ENCODE measurements around the gene RCC1. TPM values are rescaled to one million over a fixed set of nuclear protein-coding genes. Genes with fewer than 3 reads are reported as not detected.
A peak's percentile ranks its signal among the peaks of the same experiment; 100 is the strongest.

The RCC1 gene, protein sequence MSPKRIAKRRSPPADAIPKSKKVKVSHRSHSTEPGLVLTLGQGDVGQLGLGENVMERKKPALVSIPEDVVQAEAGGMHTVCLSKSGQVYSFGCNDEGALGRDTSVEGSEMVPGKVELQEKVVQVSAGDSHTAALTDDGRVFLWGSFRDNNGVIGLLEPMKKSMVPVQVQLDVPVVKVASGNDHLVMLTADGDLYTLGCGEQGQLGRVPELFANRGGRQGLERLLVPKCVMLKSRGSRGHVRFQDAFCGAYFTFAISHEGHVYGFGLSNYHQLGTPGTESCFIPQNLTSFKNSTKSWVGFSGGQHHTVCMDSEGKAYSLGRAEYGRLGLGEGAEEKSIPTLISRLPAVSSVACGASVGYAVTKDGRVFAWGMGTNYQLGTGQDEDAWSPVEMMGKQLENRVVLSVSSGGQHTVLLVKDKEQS
- polyA plus RNA-seq: 23.8 to 45.8 TPM (median 38.6 TPM) in 3 replicates
- 30.4 TPM for polyA plus RNA-seq (2011; ENCODE audit: low read depth)
- polyA plus RNA-seq (2011; cell fraction: cytosol; rRNA removed): 23.9 and 27.2 TPM in 2 replicates
- 28.8 and 29.7 TPM in 2 replicates for polyA plus RNA-seq (2011; cell fraction: nucleus; rRNA removed)
- 45.0 and 52.8 TPM in 2 replicates for polyA plus RNA-seq (2012; ENCODE audit: low replicate concordance)
- polyA minus RNA-seq: 25.6 to 61.5 TPM (median 53.6 TPM) in 3 replicates
- 31.5 TPM for polyA minus RNA-seq (2011; cell fraction: cytosol; rRNA and poly(A)+ RNA removed)
- polyA minus RNA-seq (2011; cell fraction: nucleus; rRNA and poly(A)+ RNA removed): 16.9 and 20.2 TPM in 2 replicates

DNA sequence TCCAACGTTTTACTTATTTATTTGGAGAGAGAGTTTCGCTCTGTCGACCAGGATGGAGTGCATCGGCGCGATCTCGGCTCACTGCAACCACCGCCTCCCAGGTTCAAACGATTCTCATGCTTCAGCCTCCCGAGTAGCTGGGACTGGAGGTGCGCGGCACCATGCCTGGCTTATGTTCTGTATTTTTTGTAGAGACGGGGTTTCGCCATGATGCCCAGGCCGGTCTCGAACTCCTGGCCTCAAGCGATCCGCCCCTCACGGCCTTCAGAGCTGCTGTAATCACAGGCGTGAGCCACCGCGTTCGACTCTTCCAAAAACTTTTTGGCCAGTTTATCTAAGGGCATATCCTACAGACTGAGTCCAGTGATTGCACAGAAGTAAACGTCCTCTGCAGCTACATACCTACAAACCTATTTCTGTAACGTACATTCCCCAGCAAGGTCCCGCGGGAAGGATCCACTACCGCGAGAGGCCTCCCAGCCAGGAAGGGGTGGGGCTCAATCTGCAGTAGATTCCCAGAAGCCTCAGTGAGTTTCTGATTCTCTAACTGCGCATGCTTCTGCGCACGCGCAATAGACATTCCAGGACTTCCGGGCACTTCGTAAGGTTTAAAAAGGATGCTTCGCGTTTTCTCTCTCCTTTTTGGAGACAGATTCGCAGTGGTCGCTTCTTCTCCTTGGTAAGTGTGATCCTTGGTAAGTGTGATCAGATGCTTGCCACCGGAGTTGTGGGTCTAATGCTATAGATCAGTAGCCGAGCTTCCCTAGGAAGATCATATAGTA is at the start of gene RCC1:
Gene RCC1, plus strand, starts transcription at position 638 of the 782 bp plus-strand sequence. CDS start 23,824 bp downstream, outside the sequence.
- peaks cover 19% of the 10 kb centered on the region for H3K4me1 ChIP-seq (ENCODE audit: control insufficient read depth, extremely low read depth, insufficient read depth, low read length)

DNA sequence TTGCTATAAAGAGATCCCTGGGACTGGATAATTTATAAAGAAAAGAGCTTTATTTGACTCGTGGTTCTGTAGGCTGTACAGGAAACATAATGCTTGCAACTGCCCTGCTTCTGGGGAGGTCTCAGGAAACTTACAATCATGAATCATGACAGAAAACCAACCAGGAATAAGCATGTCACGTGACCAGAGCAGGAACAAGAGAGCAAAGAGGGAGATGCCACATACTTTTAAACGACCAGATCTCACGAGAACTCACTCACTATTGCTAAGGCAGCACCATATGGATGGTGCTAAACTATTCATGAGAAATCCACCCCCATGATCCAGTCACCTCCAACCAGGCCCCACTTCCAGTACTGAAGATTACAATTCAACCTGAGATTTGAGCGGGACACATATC is 49.8 kb upstream of the RCC1 start:
- dilution Hi-C loops (cut with MboI; ENCODE audit: extremely low pct_ligation_motif_present, low sequenced_read_pairs): no loop called here
- Histone ChIP-seq H3K4me2 (ENCODE audit: control insufficient read depth, extremely low read depth, insufficient read depth, low read depth, low read length) (no peak overlapping the region), H3K79me2 (ENCODE audit: control insufficient read depth, insufficient read depth, low read length) (no peaks in the 10 kb centered on the region), H3K9me3 (ENCODE audit: control insufficient read depth, low read depth, low read length) (no peaks in the 10 kb centered on the region), H2AFZ (ENCODE audit: control insufficient read depth, low read length) (no peak overlapping the region), H3K4me1 (ENCODE audit: control insufficient read depth, extremely low read depth, insufficient read depth, low read length) (peaks cover 6% of the 10 kb centered on the region), H3K27ac (ENCODE audit: control insufficient read depth, insufficient read depth, low read length) (no peak overlapping the region), H3K27me3 (ENCODE audit: control insufficient read depth, extremely low read depth, insufficient read depth, low read length) (no peaks in the 10 kb centered on the region), H3K36me3 (ENCODE audit: control insufficient read depth in 2 of 2, extremely low read depth in 1 of 2, insufficient read depth in 2 of 2, low read length in 2 of 2) (peaks cover 0 to 2% of the 10 kb centered on the region in 2 experiments), H3K9me1 (ENCODE audit: control insufficient read depth, extremely low read depth, insufficient read depth, low read length) (no peaks in the 10 kb centered on the region), H3K9ac (ENCODE audit: control insufficient read depth, extremely low read depth, insufficient read depth, low read length) (no peak overlapping the region), H4K20me1 (ENCODE audit: control insufficient read depth, extremely low read depth, insufficient read depth, low read length) (no peaks in the 10 kb centered on the region), H3K4me3 (ENCODE audit: control insufficient read depth in 2 of 3, extremely low read depth in 1 of 3, insufficient read depth in 2 of 3, low read depth in 1 of 3, low read length in 3 of 3) (no peak overlapping the region)
- FAIRE-seq (no peak), DNase-seq (ENCODE audit: low read depth, low spot score) (no peak)
- no peak for TF ChIP-seq EZH2 (IDR thresholded peaks at IDR 0.05; ENCODE audit: low read length)
- TF ChIP-seq, protein P1, sequence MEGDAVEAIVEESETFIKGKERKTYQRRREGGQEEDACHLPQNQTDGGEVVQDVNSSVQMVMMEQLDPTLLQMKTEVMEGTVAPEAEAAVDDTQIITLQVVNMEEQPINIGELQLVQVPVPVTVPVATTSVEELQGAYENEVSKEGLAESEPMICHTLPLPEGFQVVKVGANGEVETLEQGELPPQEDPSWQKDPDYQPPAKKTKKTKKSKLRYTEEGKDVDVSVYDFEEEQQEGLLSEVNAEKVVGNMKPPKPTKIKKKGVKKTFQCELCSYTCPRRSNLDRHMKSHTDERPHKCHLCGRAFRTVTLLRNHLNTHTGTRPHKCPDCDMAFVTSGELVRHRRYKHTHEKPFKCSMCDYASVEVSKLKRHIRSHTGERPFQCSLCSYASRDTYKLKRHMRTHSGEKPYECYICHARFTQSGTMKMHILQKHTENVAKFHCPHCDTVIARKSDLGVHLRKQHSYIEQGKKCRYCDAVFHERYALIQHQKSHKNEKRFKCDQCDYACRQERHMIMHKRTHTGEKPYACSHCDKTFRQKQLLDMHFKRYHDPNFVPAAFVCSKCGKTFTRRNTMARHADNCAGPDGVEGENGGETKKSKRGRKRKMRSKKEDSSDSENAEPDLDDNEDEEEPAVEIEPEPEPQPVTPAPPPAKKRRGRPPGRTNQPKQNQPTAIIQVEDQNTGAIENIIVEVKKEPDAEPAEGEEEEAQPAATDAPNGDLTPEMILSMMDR (optimal IDR thresholded peaks at IDR 0.05 in 1 of 3, IDR thresholded peaks at IDR 0.05 in 1 of 3, conservative IDR thresholded peaks at IDR 0.05 in 1 of 3; ENCODE audit: extremely low read depth in 1 of 3, insufficient read depth in 2 of 3, low read length in 3 of 3): no peak

More for the DNA sequence above, at the start of gene RCC1:
- dilution Hi-C loops (cut with MboI; ENCODE audit: extremely low pct_ligation_motif_present, low sequenced_read_pairs): no loop called here
- Histone ChIP-seq H3K27ac (ENCODE audit: control insufficient read depth, insufficient read depth, low read length) (peak within 1 kb of the TSS; percentile 86), H3K27me3 (ENCODE audit: control insufficient read depth, extremely low read depth, insufficient read depth, low read length) (no peaks in the 10 kb centered on the region), H4K20me1 (ENCODE audit: control insufficient read depth, extremely low read depth, insufficient read depth, low read length) (peaks cover 14% of the 10 kb centered on the region), H3K9me1 (ENCODE audit: control insufficient read depth, extremely low read depth, insufficient read depth, low read length) (no peaks in the 10 kb centered on the region), H3K79me2 (ENCODE audit: control insufficient read depth, insufficient read depth, low read length) (peaks cover 27% of the 10 kb centered on the region), H3K9ac (ENCODE audit: control insufficient read depth, extremely low read depth, insufficient read depth, low read length) (peak within 1 kb of the TSS; percentile 98), H3K4me3 (ENCODE audit: control insufficient read depth in 2 of 3, extremely low read depth in 1 of 3, insufficient read depth in 2 of 3, low read depth in 1 of 3, low read length in 3 of 3) (peak within 1 kb of the TSS; percentile 73 to 87 (median 86)), H3K36me3 (ENCODE audit: control insufficient read depth in 2 of 2, extremely low read depth in 1 of 2, insufficient read depth in 2 of 2, low read length in 2 of 2) (peaks cover 24 to 44% of the 10 kb centered on the region in 2 experiments), H2AFZ (ENCODE audit: control insufficient read depth, low read length) (peak within 1 kb of the TSS; percentile 95), H3K9me3 (ENCODE audit: control insufficient read depth, low read depth, low read length) (no peaks in the 10 kb centered on the region), H3K4me2 (ENCODE audit: control insufficient read depth, extremely low read depth, insufficient read depth, low read depth, low read length) (peak within 1 kb of the TSS; percentile 98)
- TF ChIP-seq EZH2 (IDR thresholded peaks at IDR 0.05; ENCODE audit: low read length): no peak
- TF ChIP-seq, protein P1 (optimal IDR thresholded peaks at IDR 0.05 in 1 of 3, IDR thresholded peaks at IDR 0.05 in 1 of 3, conservative IDR thresholded peaks at IDR 0.05 in 1 of 3; ENCODE audit: extremely low read depth in 1 of 3, insufficient read depth in 2 of 3, low read length in 3 of 3): no peak
- DNase-seq (ENCODE audit: low read depth, low spot score) (peak; percentile 96), FAIRE-seq (peak; percentile 78)

All from keratinocyte (primary cell).